SKM-1 treated with dmso at 0.1 percent for 144 hours (cell line): ENCODE data around the gene DGCR8.
A peak's percentile ranks its signal among the peaks of the same experiment; 100 is the strongest.
"Not testable (repeated sequence)": the region's sequence is repeated elsewhere in the genome, so short reads cannot be mapped to it uniquely, and the experiment has no call there.

ENCODE experiments used
- DNase-seq: peaks from one replicate; lab custom pipeline; 2025; ENCODE audit not compliant: unreplicated experiment; lab: John Stamatoyannopoulos, UW

DGCR8 gene

DNA sequence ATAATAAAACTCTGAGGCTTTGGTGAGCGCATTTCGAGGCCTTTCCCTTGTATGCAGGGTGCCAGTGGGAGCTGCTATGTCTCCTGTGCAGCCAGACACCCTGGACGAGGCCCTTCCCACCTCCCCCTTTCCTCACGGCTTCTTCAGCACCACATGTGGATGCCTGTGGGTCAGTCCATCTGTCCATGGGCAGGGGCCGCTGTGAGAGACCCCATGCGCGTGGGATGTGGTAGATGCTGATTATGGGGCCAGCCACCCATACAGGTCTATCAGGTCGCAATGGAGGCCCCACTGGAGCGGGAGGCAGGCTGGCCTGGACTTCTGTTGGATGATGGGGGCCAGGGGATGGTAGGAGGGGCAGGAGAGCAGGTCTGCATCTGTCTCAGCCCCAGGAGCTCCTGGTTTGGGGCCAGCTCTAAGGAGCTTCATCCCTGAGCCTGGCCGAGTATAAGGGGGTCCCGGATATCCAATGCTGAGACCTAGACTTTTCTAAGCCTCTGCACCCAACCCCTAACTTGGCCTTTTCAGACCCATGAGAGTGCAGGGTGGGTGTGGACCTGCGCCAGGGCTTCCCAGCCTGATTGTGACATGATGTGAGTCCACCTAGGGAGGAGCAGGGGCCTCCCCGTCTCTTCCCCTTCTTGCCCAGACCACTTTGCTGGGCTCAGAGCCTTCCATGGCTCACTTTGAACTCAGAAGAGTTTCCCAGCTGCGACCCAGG is 14.0 kb upstream of the DGCR8 start:
- no peak for DNase-seq

DNA sequence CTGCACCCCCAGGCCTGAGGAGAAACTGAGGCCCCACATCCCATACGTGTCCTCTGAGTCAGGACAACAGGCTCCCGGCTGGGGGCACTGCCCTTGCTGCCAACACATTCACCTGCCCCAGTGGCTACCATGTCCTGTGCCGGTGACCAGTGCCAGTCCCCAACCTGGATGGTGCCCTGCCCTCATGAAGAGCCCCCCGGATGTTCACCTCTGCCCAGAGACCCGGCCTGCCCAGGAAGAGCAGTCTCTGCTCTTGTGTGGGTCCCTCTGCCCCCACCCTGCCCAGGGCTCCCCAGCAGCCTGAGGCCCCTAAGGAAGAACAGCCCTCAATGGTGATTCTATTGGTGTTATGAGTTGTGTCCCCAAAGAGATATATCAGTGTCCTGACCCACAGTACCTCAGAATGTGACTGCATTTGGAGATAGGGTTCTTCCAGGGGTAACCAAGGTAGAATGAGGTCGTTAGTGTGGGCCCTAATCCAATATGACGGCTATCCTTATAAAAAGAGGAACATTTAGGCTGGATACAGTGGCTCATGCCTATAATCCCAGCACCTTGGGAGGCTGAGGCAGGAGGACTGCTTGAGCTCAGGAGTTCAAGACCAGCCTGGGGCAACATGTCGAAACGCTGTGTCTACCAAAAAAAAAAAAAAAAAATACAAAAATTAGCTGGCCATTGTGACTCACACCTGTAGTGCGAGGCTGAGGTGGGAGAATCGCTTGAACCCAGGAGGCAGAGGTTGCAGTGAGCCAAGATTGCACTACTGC is 13.2 kb upstream of the DGCR8 start:
- no peak for DNase-seq

DNA sequence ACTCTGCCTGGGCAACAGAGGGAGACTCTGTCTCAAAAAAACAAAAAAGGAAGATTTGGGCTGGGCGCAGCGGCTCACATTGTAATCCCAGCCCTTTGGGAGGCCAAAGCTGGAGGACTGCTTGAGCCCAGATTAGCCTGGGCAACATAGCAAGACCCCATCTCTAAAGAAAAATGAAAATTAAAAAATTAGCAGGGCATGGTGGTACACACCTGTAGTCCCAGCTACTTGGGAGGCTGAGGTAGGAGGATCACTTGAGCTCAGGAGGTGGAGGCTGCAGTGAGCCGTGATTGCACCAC is 12.7 kb upstream of the DGCR8 start:
- DNase-seq = not testable (repeated sequence)

GRCh38 chr22:20068640-20069039 is 11.4 kb upstream of the DGCR8 start:
- no peak for DNase-seq

DNA sequence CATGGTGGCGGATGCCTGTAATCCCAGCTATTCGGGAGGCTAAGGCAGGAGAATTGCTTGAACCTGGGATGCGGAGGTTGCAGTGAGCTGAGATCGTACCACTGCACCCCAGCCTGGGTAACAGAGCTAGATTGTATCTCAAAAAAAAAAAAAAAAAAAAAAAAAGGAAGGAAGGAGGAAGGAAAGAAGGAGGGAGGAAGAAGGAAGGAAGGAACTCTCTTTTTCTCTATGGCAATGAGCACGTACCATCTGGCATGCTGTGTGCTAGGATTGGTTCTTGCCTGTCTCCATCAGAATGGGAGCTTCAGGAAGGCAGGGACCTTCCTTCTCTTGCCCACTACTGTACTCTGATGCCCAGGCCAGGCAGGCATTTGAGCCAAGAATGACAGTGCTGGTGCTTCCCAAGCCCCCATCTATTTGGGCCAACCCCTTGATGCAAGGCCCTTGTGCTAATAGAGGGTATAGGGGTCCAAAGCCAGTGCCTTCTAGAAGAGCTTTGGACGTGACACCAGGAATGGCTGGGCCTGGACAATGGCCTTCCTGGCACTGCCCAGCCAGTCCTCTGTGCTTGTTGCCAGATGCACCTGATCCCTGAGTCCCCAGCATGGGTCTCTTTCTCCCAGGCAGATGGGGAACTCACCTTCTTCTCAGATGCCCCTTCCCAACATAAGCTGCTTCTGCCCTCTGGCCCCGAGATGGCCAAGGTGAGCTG is 10.6 kb upstream of the DGCR8 start:
- no peak for DNase-seq

GRCh38 chr22:20071524-20071972 is 8.5 kb upstream of the DGCR8 start:
- DNase-seq = no peak

DNA sequence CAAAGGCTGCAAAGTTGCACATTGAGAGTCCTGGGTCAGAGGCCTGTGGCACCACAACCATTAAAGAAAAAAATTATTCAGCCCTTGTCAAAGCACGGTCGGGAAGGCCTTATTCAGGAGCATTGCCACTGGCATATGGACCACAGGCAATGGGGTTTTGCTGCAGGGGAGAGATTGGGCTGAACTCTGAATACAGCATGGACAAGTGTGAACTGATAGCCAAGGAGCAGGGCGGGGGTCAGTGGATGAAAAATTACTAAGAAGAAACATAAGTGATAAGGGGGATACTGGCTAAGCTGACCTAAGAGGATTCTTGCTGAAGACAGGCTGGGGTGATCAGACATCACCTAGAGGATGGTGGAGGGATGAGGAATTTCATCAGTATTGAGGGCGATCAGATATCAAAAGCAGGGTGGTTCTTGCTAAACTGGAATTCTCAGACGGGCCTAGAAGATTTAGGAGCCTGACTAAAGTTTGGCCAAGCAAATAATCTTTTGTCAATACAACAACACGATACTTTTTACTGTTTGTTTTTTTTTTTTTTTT is 3.3 kb upstream of the DGCR8 start:
- DNase-seq = no peak

GRCh38 chr22:20080445-20080775 is 369 bp downstream of the DGCR8 start:
- no peak for DNase-seq

- DNase-seq = no peak
Observed at GRCh38 chr22:20080776-20081654, 974 bp downstream of the DGCR8 start.

- DNase-seq = no peak
Observed at GRCh38 chr22:20083157-20083890, 3.3 kb downstream of the DGCR8 start.

DNA sequence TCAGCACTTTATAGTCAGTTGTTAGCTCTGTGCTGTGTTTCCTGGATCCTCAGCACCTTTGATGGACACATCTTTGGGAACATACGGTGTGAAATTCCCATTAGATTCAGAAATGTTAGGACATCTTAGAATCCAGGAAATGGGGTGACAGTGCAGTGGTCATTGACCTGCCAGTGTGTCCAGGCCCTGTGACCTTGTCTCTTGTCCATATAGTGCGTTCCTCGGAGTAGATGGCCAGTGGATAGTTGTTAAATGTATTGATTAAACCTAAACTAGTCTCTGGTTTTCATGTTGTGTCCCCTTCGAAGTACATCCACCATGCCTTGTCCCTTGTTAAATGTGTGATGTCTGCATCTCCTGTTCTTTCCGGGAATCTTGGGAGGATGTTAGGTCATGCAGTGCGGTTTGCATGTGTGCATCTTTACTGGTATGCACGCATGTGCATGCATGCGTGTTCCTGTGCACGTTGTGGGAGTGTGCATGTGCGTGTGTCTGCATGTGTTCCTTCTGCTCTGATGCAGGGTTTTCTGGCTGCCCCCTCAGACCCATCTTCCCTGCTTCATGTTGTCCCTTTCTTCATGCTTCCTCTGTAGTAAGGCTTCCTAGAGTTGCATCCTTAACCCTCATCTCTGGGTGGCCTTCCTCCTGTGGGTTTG is 4.0 kb downstream of the DGCR8 start:
- no peak for DNase-seq

DNA sequence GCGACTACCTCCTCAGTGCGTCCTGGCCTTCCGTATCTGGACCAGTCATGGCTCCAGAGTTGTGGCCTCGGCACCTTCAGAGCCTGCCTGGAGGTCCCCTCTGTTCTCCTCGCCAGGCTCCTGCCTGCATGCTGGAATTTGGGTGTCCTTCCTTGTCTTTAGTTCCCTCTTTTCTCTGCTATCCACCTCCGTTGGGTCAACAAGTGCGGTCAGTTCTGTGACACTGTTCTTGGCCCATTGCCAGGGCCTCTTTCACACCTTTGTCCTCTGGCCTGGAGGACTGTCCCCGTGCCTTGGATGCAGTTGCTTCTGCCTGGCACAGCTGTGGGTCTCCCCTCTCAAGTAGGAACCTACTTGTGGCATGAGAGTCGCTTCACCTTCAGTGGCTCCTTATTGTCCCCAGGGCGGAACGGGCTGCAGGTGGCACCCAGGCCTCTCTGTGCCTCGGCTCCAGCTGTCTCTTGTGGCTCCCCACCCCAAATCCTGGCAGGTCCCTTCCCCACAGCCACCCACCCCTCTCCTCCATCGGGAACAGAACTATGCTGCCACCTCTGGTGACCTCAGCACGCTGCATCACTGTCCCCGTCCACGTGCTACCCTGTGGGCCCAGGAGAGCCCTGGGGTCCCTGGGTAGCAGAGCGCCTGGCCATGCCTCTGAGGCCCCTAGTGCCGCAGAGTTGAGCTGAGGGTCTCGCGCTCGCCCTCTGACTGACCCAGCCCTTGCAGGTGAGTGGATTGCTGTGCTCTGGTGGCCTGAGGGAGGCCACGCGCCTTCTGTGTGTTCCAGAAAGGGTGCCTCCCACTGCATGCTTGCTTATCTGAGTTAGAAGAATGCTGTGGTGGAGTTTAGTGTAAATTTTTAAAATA is 4.7 kb downstream of the DGCR8 start:
- DNase-seq = peak; percentile 19

GRCh38 chr22:20085651-20086050 is 5.6 kb downstream of the DGCR8 start:
- DNase-seq = no peak

DNA sequence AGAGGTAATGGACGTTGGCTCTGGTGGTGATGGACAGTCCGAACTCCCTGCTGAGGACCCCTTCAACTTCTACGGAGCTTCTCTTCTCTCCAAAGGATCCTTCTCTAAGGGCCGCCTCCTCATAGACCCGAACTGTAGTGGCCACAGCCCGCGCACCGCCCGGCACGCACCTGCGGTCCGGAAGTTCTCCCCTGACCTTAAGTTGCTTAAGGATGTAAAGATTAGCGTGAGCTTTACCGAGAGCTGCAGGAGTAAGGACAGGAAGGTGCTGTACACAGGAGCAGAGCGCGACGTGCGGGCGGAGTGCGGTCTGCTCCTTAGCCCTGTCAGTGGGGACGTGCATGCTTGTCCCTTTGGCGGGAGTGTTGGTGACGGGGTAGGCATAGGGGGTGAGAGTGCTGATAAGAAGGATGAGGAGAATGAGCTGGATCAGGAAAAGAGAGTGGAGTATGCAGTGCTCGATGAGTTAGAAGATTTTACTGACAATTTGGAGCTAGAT is 6.1 kb downstream of the DGCR8 start:
- DNase-seq = no peak

GRCh38 chr22:20086763-20087162 is 6.7 kb downstream of the DGCR8 start:
- no peak for DNase-seq

- no peak for DNase-seq
Observed at GRCh38 chr22:20087319-20088262, 7.5 kb downstream of the DGCR8 start.

DNA sequence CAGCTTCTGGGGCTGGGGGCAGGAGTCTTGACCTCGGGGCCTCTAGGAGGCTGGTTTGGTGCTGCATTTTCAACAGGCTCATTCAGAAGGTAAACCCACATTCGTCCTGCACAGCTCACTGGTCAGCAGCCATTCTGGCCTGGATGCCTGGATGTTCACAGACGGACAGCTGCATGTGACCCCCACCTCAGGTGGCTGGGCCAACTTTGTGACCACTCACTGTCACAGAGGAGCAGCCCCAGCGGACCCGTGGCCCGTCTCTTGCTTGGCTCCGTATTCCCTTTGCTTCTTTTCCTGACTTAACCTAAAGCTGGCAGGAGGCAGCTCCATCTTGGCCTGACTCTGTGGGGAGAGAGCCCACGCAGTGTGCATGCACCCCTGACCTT is 8.2 kb downstream of the DGCR8 start:
- no peak for DNase-seq
